HPDE6-E6E7 (cell line): ENCODE measurements around the gene P2RX1.
A peak's percentile ranks its signal among the peaks of the same experiment; 100 is the strongest.

Source experiments
- DNase-seq: peaks from one replicate; pipeline ENCODE4 v3.0.0; 2011; ENCODE audit warnings: missing footprints; ENCODE audit errors: extremely low spot score

P2RX1 gene

DNA sequence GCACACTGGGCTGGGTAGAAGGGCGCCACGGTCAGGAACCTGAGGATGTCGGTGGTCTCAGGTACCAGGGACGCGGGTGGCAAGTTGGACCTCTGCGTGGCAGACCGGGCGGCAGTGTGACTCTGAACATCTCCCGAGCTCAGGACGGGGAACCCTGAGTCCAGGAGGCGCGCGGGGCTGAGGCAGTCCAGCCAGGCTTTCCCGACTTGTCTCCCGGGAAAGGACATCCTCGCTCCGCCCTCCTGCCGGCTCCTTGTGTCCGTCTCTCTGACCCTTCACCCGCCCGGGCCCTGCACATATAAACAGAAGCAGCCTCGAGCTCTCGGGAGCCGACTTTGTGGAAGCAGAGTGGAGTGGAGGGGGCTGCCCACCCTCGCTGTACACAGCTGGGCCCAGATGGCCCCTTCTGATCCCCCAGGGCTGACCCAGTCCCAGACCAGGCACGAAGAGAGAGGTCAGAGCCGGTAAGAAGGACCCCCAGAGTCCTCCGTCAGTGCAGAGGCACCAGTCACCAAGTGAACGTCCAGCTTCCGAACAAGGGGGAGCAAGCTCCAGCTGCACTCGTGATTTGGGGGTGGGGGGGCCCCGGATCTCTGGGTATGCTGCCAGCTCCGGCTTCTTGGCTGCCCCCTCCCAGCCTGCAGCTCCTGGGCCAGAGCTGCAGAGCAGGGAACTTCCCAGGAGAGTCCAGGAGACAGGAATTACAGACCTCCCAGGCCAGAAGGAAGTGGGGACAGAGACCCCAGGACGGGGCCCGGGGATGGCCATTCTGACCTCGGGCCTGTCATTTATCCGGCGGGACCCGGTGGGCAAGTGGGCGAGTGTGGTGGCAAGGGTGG is 8.5 kb upstream of the P2RX1 start:
- DNase-seq = no peak

DNA sequence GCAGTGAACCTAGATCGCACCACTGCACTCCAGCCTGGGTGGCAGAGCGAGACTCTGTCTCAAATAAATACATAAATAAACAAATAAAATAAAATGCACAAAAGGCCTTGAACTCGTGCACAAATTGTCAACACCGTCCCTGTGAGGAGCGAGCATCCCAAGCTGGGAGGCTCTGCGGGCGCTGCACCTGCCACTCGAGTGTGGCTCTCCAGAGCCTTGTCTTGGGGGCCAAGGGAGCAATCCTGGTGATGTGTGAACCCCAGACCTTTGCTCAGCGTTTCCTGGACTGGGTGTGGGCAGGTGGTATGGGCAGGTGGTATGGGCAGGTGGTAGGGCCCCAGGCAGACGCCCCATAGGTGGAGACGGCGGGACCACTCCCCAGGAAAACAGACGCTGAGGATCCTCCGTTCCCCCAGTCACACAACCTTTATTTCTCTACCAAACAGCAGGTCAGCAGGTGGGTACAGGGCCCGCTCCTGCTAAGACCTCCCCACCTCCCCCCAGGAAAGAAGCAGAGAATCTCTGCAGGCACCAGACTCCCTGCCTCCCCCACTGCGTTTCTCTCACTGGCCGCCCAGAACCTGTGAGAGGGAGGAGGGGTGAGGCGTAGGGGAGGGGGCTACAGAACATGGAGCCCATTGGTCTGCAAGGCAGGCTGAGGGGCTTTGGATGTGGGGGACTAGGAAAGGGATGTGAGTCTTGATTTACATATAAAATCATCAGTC is 7.4 kb upstream of the P2RX1 start:
- DNase-seq = no peak

GRCh38 chr17:3922765-3923164 is 6.5 kb upstream of the P2RX1 start:
- DNase-seq = no peak

GRCh38 chr17:3921502-3922319 is 5.4 kb upstream of the P2RX1 start:
- no peak for DNase-seq

DNA sequence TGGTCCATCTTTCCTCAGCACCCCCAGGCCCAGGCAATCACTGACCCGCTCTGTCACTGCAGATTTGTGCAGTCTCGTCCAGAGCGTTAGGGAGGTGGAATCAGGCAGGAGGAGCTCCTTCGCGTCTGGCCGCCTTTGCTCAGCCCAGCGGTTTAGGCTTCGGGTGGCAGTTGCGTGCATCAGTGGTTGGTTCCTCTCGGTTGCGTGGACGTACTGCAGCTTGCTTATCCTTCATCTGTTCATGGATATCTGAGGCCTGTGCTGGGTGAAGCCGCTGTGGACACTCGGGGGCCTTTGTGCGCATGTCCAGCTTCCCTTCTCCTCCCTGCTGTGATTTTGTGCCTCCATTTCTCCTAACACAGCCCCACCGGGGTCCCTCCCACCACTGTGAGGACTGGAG is 4.7 kb upstream of the P2RX1 start:
- DNase-seq = no peak

GRCh38 chr17:3919123-3919624 is 2.9 kb upstream of the P2RX1 start:
- peak; percentile 33 for DNase-seq

DNA sequence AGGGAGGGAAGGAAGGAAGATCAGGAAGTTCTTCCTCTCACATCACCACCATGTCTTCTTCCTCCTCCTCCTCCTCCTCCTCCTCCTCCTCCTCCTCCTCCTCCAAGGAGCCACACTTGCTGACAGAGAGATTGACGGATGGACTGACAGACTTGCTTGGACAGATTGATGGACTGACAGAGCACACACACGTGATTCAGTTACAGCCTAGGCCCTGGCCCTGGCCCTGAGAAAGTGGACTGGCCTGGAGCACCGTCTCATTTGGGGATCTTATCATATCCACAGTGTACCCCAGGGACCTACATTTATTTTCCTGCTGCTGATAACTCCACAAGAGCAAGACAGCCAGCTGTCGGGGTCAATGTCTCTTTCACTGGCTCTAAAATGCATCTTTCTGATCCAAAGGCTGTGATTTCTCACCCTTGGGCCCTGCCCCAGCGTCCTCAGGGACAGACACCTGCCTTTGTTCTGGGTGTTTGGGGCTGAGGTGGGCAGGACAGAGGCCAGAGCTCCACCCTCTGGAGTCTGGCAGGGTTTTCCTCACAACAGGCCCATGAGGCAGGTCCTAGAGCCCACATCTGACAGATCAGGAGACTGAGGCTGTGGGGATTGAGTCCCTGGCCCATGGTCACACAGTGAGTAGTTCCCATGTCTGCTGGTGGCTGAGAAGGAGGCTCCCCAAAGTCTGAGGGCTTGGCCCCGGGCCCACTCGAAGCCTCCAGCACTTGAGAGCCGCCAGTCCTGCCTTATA is 2.3 kb upstream of the P2RX1 start:
- no peak for DNase-seq

- no peak for DNase-seq
Observed at GRCh38 chr17:3917391-3917931, 1.2 kb upstream of the P2RX1 start.

- DNase-seq = no peak
Observed at GRCh38 chr17:3916825-3917224, 560 bp upstream of the P2RX1 start.

DNA sequence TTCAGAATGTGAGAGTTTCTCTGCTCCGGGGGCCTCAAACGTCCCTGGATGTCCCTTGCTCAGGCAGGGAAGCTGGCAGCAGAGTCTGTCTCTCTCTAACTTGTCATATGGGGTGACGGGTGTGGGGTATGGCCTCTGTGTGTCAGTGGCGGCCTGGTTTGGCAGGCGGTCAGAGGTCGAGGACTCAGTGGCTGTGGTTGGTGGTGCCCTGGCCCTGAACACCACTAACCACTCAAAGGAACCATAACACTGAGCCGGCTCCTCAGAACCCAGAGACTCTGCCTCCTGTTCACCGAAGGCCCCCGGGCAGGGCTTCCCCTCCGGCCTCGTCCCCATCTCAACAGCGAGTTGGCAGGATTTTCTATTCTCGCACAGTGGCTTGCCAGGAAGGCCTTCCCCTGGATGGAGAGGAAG is 677 bp downstream of the P2RX1 start:
- DNase-seq = no peak

DNA sequence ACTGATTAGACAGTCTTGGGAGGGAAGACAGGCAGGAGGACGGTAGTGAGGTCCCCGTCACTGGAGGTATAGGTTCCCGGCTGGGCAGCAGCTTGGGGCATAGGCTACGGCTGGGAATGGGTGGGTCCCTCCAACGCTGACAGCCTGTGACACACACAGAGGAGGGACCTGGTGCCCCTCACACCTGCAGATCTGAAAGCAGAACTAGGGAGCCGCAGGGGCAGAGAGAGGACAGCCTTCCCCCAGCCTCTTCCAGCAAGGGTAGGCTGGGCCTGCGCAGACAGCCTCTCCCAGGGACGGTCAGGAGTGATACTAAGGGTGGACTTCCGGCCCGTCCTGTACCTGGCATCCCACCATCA is 2.0 kb downstream of the P2RX1 start:
- DNase-seq = no peak

DNA sequence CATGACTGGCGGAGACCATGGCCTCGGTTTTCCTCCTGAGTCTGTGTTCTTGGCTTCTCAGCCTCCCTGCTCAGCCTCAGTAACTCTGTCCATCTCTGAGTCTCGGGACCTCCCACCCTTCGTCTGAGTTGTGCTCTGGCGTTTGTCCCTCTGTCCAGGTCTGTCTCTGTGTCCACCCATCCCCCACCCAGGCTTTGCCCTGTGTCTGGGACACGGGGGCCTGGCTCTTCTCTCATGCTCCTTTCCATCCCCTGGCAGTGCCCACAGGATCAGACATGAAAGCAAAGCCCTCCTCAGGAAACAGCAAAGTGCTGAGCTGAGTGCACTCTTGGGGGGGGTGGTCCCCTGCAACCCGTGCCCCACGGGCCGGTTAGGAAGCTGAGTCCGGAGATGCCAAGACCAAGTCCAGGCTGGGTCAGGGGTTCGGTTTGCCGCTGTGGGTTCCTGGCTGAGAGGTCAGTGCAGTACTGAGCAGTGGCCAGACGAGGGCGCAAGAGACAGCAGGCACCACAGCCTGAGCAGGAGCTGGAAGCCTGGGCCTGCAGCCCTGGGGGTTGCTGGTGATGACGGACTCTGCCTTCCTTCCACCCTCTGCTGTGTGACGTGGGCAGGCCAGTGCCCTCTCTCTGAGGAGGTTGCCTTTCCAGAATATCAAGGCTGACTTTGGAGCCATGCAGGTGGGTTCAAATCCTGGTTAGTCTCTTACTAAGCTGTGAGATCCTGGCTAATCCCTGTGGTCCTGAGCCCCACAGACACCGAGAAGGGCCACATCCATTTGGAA is 2.5 kb downstream of the P2RX1 start:
- DNase-seq = no peak

DNA sequence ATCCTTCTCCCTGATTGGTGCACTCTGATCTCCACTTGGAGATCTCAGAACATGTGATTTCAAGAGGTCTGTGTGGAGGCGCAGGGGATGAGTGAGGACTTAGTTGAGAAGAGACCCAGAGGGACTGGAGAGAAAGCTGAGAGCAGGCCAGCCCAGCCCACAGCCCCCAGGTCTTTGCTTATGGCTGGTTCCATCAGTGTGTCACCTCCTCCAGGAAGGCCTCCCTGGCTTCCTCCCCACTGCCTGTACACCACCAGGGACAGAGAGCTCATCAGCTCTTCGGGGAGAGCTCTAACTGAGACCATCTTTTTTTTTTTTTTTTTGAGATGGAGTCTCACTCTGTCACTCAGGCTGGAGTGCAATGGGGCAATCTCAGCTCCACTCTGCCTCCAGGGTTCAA is 3.4 kb downstream of the P2RX1 start:
- DNase-seq = no peak

- no peak for DNase-seq
Observed at GRCh38 chr17:3911271-3912053, 4.8 kb downstream of the P2RX1 start.

DNA sequence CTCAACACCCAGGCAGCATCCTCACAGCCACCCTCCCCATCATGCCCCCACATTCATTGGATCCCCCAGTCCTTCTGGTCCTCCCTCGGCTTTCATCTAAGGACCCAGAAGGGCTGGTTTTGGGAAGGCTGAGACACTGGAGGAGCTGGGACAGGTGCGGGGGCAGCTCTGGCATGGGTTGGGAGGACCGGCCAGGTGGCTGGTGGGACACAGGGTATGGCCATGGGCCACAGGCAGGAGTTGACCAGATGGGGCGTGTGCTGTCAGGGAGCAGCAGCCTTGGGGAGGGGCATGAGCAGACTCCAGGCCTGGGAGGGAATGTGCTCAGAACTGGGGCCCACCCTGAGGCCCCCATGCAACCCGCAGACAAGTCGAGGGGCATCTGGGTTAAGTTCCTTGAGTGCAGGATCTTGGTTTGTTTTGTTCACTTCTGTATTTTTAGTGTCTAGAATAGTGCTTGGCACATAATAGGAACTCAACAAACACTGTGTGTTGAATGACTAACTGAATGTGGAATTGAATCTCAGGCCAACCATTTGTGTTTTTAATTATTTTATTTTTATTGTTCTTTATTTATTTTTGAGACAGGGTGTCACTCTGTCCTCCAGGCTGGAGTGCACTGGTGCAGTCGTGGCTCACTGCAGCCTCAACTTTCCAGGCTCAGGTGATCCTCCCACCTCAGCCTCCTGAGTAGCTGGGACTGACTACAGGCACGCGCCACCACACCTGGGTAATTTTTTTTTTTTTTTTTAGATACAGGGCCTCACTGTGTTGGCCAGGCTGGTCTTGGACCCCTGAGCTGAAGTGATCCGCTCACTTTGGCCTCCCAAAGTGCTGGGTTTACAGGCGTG is 5.6 kb downstream of the P2RX1 start:
- DNase-seq = no peak

GRCh38 chr17:3909257-3909656 is 7.0 kb downstream of the P2RX1 start:
- no peak for DNase-seq

- no peak for DNase-seq
Observed at GRCh38 chr17:3907483-3908216, 8.6 kb downstream of the P2RX1 start.

GRCh38 chr17:3906881-3907280 is 9.4 kb downstream of the P2RX1 start:
- no peak for DNase-seq
